H9 (cell line): ENCODE results near the gene CCL16. TPM values are rescaled to one million over a fixed set of nuclear protein-coding genes. Genes with fewer than 3 reads are reported as not detected.

ENCODE experiments used
- DNase-seq: peaks from one replicate; pipeline ENCODE4 v3.0.0-alpha.2; 2017
- H2AFZ ChIP-seq: one replicate; pipeline ENCODE4 v1.6.1; 2013; ENCODE audit warnings: mild to moderate bottlenecking, low read length, control low read depth, moderate library complexity
- H2AK5ac ChIP-seq: 2 replicates; pipeline ENCODE4 v1.6.1; 2013; ENCODE audit warnings: low read length, control low read depth, mixed read lengths; ENCODE audit not compliant: insufficient read length
- H2BK120ac ChIP-seq: one replicate; pipeline ENCODE4 v1.6.1; 2013; ENCODE audit warnings: low read depth, mild to moderate bottlenecking, low read length, control low read depth, inconsistent platforms; ENCODE audit not compliant: poor library complexity, severe bottlenecking
- H2BK12ac ChIP-seq: 2 replicates; pipeline ENCODE4 v1.6.1; 2013; ENCODE audit warnings: low read length, control low read depth, mixed read lengths, low read depth; ENCODE audit not compliant: insufficient read length
- H2BK15ac ChIP-seq: 2 replicates; pipeline ENCODE4 v1.6.1; 2013; ENCODE audit warnings: low read depth, low read length, control low read depth
- H2BK20ac ChIP-seq: one replicate; pipeline ENCODE4 v1.6.1; 2013; ENCODE audit warnings: low read depth, mild to moderate bottlenecking, low read length, control low read depth, inconsistent platforms; ENCODE audit not compliant: poor library complexity, severe bottlenecking
- H2BK5ac ChIP-seq: 2 replicates; pipeline ENCODE4 v1.6.1; 2013; ENCODE audit warnings: low read length, control low read depth, mixed read lengths; ENCODE audit not compliant: insufficient read length
- H3K14ac ChIP-seq: 2 replicates; pipeline ENCODE4 v1.6.1; 2013; ENCODE audit warnings: low read length, control low read depth; ENCODE audit not compliant: insufficient read depth
- H3K18ac ChIP-seq: 2 replicates; pipeline ENCODE4 v1.6.1; 2013; ENCODE audit warnings: low read depth, mild to moderate bottlenecking, mixed read lengths, low read length, control low read depth; ENCODE audit not compliant: insufficient read length
- H3K23ac ChIP-seq: 2 replicates; pipeline ENCODE4 v1.6.1; 2013; ENCODE audit warnings: low read length, control low read depth, mixed read lengths, low read depth; ENCODE audit not compliant: insufficient read length
- H3K23me2 ChIP-seq: 2 replicates; pipeline ENCODE4 v1.6.1; 2013; ENCODE audit warnings: low read depth, mild to moderate bottlenecking, mixed read lengths, low read length, control low read depth; ENCODE audit not compliant: insufficient read length, poor library complexity, severe bottlenecking
- H3K27ac ChIP-seq: 2 replicates; pipeline ENCODE4 v1.5.1; 2013; ENCODE audit warnings: low read length, control low read depth, mixed read lengths, low read depth; ENCODE audit not compliant: insufficient read length
- H3K27me3 ChIP-seq: 2 replicates; pipeline ENCODE4 v1.6.1; 2013; ENCODE audit warnings: low read length, control low read depth, inconsistent platforms; ENCODE audit not compliant: insufficient read depth
- H3K4ac ChIP-seq: 2 replicates; pipeline ENCODE4 v1.6.1; 2013; ENCODE audit warnings: low read depth, mild to moderate bottlenecking, control low read depth, inconsistent platforms, low read length, moderate library complexity
- H3K4me1 ChIP-seq: 2 replicates; pipeline ENCODE4 v1.6.1; 2013; ENCODE audit warnings: low read length, control low read depth, inconsistent platforms; ENCODE audit not compliant: insufficient read depth
- H3K4me2 ChIP-seq: 2 replicates; pipeline ENCODE4 v1.6.1; 2013; ENCODE audit warnings: low read length, control low read depth, mixed read lengths; ENCODE audit not compliant: insufficient read length, insufficient read depth
- H3K56ac ChIP-seq: 2 replicates; pipeline ENCODE4 v1.6.1; 2013; ENCODE audit warnings: low read depth, mild to moderate bottlenecking, mixed read lengths, low read length, control low read depth; ENCODE audit not compliant: insufficient read length
- H3K79me1 ChIP-seq: 2 replicates; pipeline ENCODE4 v1.6.1; 2013; ENCODE audit warnings: low read depth, mild to moderate bottlenecking, moderate library complexity, low read length, control low read depth, inconsistent platforms; ENCODE audit not compliant: insufficient read depth, poor library complexity, severe bottlenecking
- H3K79me2 ChIP-seq: 2 replicates; pipeline ENCODE4 v1.6.1; 2013; ENCODE audit warnings: low read length, control low read depth, inconsistent platforms; ENCODE audit not compliant: insufficient read depth
- H3K9ac ChIP-seq: 2 replicates; pipeline ENCODE4 v1.6.1; 2013; ENCODE audit warnings: low read length, control low read depth, mixed read lengths; ENCODE audit not compliant: insufficient read length; ENCODE audit errors: extremely low read depth
- H3K9me3 ChIP-seq: one replicate; pipeline ENCODE4 v1.6.1; 2013; ENCODE audit warnings: low read depth, low read length, inconsistent platforms; ENCODE audit not compliant: control insufficient read depth
- H3T11ph ChIP-seq: one replicate; pipeline ENCODE4 v1.6.1; 2013; ENCODE audit warnings: mild to moderate bottlenecking, low read length, control low read depth, inconsistent platforms
- H4K20me1 ChIP-seq: one replicate; pipeline ENCODE4 v1.6.1; 2013; ENCODE audit not compliant: control insufficient read depth, insufficient read length, insufficient read depth
- H4K5ac ChIP-seq: 2 replicates; pipeline ENCODE4 v1.6.1; 2013; ENCODE audit warnings: low read depth, mild to moderate bottlenecking, mixed read lengths, low read length, control low read depth; ENCODE audit not compliant: insufficient read length
- H4K8ac ChIP-seq: replicated peaks from 2 replicates; pipeline ENCODE4 v1.6.1; 2013; ENCODE audit warnings: low read length, control low read depth, mixed read lengths, low read depth; ENCODE audit not compliant: insufficient read length
- H4K91ac ChIP-seq: 2 replicates; pipeline ENCODE4 v1.6.1; 2013; ENCODE audit warnings: low read depth, mild to moderate bottlenecking, moderate library complexity, mixed read lengths, low read length, control low read depth; ENCODE audit not compliant: insufficient read length
- H3K27ac Mint-ChIP-seq, 3 experiments: 2 replicates in 2 of 3; 3 replicates in 1 of 3; pipeline ENCODE4 v1.8.0; 2020 to 2021; ENCODE audit warnings: mixed read lengths in 3 of 3, mild to moderate bottlenecking in 1 of 3, moderate library complexity in 1 of 3
- H3K27me3 Mint-ChIP-seq: 2 replicates; pipeline ENCODE4 v1.8.0; 2021; ENCODE audit warnings: low read depth, mild to moderate bottlenecking, moderate library complexity, mixed read lengths
- H3K36me3 Mint-ChIP-seq, 3 experiments: 2 replicates in 2 of 3; 3 replicates in 1 of 3; pipeline ENCODE4 v1.8.0; 2020 to 2021; ENCODE audit warnings: low read depth in 3 of 3, mixed read lengths in 3 of 3; ENCODE audit not compliant: insufficient read depth in 1 of 3
- H3K4me1 Mint-ChIP-seq, 2 experiments: 2 replicates each; pipeline ENCODE4 v1.8.0; 2020; ENCODE audit warnings: mixed read lengths in 2 of 2
- H3K4me3 Mint-ChIP-seq, 2 experiments: 2 replicates in 1 of 2; 3 replicates in 1 of 2; pipeline ENCODE4 v1.8.0; 2020 to 2021; ENCODE audit warnings: mild to moderate bottlenecking in 2 of 2, mixed read lengths in 2 of 2, moderate library complexity in 1 of 2
- H3K9me3 Mint-ChIP-seq, 2 experiments: 2 replicates in 1 of 2; 3 replicates in 1 of 2; pipeline ENCODE4 v1.8.0; 2020; ENCODE audit warnings: mild to moderate bottlenecking in 2 of 2, mixed read lengths in 2 of 2, moderate library complexity in 1 of 2
- CTCF ChIP-seq: fragments of 200-600 bp; sonication (generic); conservative IDR thresholded peaks from 3 replicates; pipeline ENCODE4 v1.8.0; 2021; ENCODE audit warnings: antibody characterized with exemption, mild to moderate bottlenecking
- WGBS: extraction: QIAGEN DNeasy Blood & Tissue Kit; methylation state at CpG from one replicate; pipeline ENCODE4 v1.1.7; 2013; ENCODE audit warnings: missing lambda C conversion rate, low lambda C conversion rate, mixed read lengths; ENCODE audit not compliant: insufficient read length; ENCODE audit errors: extremely low coverage; 5-methylcytosine and 5-hydroxymethylcytosine counted together
- total RNA-seq: library from RNA; stranded (reverse); gene quantifications from 2 replicates; pipeline ENCODE4 v1.2.1, GENCODE V29; 2021

CCL16 gene
- total RNA-seq, 1 experiment from 2014 or later, result not detected

- WGBS, result no CpG with 5 or more reads among the region's 6 CpGs
- no peaks in the 10 kb centered on the region for H3K9me3 ChIP-seq
- H2AK5ac ChIP-seq, result no peak within 1 kb of the TSS
- H4K20me1 ChIP-seq, result no peaks in the 10 kb centered on the region
- H3K36me3 Mint-ChIP-seq, result no peaks in the 10 kb centered on the region; a peak in 1 of 7 replicates
- no peak within 1 kb of the TSS for H3K4me2 ChIP-seq
- H3K56ac ChIP-seq, result no peak within 1 kb of the TSS
- H3K18ac ChIP-seq, result no peak within 1 kb of the TSS
- H4K91ac ChIP-seq, result no peak within 1 kb of the TSS
- no peak within 1 kb of the TSS; a peak in 1 of 7 replicates for H3K27ac Mint-ChIP-seq
- no peak for TF ChIP-seq CTCF
- H2BK15ac ChIP-seq, result no peak within 1 kb of the TSS
- no peaks in the 10 kb centered on the region for H3K79me1 ChIP-seq
- H3K4me1 Mint-ChIP-seq, result peaks cover 5 to 7% of the 10 kb centered on the region in 2 experiments; a peak in 3 of 4 replicates
- H2BK120ac ChIP-seq, result no peak within 1 kb of the TSS
- H2BK12ac ChIP-seq, result no peak within 1 kb of the TSS
- H4K5ac ChIP-seq, result no peak within 1 kb of the TSS
- no peak within 1 kb of the TSS for H4K8ac ChIP-seq
- H3K4me1 ChIP-seq, result no peaks in the 10 kb centered on the region
- no peak within 1 kb of the TSS for H3K23ac ChIP-seq
- no peaks in the 10 kb centered on the region; a peak in 1 of 5 replicates for H3K9me3 Mint-ChIP-seq
- no peak within 1 kb of the TSS for H2BK20ac ChIP-seq
- no peak within 1 kb of the TSS for H2BK5ac ChIP-seq
- H3K79me2 ChIP-seq, result no peaks in the 10 kb centered on the region
- H3K23me2 ChIP-seq, result no peaks in the 10 kb centered on the region
- H3K27ac ChIP-seq, result no peak within 1 kb of the TSS
- no peak within 1 kb of the TSS for H3T11ph ChIP-seq
- H3K4me3 Mint-ChIP-seq, result no peak within 1 kb of the TSS
- H3K9ac ChIP-seq, result no peak within 1 kb of the TSS
- peaks cover 7% of the 10 kb centered on the region; the same call in 1 of the 2 replicates for H3K27me3 Mint-ChIP-seq
- H3K27me3 ChIP-seq, result no peaks in the 10 kb centered on the region
- no peak within 1 kb of the TSS for H3K14ac ChIP-seq
- peak; percentile 25 for DNase-seq
- H3K4ac ChIP-seq, result no peak within 1 kb of the TSS
- no peak within 1 kb of the TSS for H2AFZ ChIP-seq
These were observed 19.9 kb upstream of the CCL16 start, which contains the start of gene CCL15 for GRCh38 chr17:36001110-36001771. CCL15 (minus strand) TSS chr17:36001553; CDS start chr17:36001492, 61 bp downstream.
